ENCODE data around the gene TMEM30B. TPM values are rescaled to one million over a fixed set of nuclear protein-coding genes. Genes with fewer than 3 reads are reported as not detected.
A peak's percentile ranks its signal among the peaks of the same experiment; 100 is the strongest.

The TMEM30B gene, protein sequence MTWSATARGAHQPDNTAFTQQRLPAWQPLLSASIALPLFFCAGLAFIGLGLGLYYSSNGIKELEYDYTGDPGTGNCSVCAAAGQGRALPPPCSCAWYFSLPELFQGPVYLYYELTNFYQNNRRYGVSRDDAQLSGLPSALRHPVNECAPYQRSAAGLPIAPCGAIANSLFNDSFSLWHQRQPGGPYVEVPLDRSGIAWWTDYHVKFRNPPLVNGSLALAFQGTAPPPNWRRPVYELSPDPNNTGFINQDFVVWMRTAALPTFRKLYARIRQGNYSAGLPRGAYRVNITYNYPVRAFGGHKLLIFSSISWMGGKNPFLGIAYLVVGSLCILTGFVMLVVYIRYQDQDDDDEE
- 0.26 and 0.56 TPM in 2 replicates for total RNA-seq

DNA sequence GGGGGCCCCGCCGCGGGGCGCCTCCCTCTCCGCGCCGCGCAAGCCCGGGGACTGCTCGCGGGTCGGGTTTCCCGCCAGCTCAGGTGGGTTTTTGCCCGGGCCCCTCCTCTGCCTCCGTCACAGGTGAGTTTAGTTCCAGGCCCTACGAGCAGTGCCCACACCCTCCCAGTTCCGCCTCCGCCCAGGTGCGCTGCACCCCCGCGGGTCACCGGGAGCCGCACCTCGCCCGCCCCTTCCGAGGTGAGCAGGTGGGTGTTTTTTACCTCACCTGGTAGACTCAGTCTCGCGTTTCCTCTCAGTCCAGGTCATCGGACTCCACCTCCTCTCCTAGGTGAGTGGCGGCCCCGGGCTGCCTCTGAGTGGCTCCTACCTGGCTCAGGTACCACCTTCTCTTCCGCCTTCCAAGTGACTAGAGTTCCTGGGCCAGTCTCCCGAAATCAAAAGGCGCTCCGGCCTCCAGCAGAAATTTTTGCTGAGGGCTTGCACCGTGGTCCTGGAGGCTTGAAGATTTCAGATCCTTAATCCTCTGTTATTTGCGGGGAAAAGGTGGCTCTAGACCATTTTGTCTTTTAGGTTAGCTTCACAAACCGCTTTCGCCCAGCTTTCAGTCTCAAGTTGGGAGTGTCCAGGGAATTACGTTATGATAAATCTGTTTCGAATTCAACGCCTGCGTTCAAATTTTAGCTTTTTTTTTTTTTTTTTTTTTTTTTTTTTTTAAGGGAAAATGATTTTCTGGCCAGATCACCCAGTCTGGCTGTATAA lies at the start of gene TMEM30B:
Gene TMEM30B (minus strand): TSS at position 153 of the 762 bp plus-strand sequence. CDS start 191 bp downstream, outside the sequence.
- intact Hi-C loops (cut with micrococcal nuclease) = loop anchor here (5.0 kb wide), 1 partner anchor 41 kb away; the partner anchor contains the start of gene PRKCH
- Mint-ChIP-seq H3K9me3 (no peaks in the 10 kb centered on the region), H3K36me3 (ENCODE audit: low read depth) (no peaks in the 10 kb centered on the region), H3K27ac (peak within 1 kb of the TSS; percentile 69), H3K27me3 (ENCODE audit: insufficient read depth) (peaks cover 24% of the 10 kb centered on the region), H3K4me1 (ENCODE audit: low read depth) (peaks cover 41% of the 10 kb centered on the region), H3K4me3 (peak within 1 kb of the TSS; percentile 84)
- DNase-seq (ENCODE audit: low spot score) = no peak

DNA sequence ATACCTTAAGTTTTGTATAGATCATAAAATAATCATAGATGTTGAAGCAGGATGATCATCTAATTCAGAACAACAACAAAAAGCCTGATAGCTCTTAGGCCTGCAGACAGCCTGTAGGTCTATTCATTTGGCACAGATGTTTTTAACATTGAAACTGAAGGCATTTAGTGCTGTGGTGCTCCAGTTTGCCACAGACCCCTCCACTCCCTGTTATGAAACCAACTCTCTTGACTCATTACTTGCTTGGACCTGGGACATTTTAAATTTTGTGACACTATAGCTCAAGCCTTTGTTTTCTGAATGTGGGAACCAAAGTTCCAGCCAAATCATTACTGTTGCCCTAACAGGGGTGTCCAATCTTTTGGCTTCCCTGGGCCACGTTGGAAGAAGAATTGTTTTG lies 49.4 kb upstream of the TMEM30B start:
- H3K27ac Mint-ChIP-seq = peak overlapping the region; percentile 88
- peak overlapping the region; percentile 72 for H3K4me3 Mint-ChIP-seq
- H3K27me3 Mint-ChIP-seq (ENCODE audit: insufficient read depth) = no peaks in the 10 kb centered on the region
- H3K36me3 Mint-ChIP-seq (ENCODE audit: low read depth) = peaks cover 27% of the 10 kb centered on the region
- intact Hi-C loops (cut with micrococcal nuclease) = loop anchor here (5.0 kb wide), 1 partner anchor 432 kb away; the partner anchor contains the start of gene SNAPC1
- H3K4me1 Mint-ChIP-seq (ENCODE audit: low read depth) = peaks cover 88% of the 10 kb centered on the region
- DNase-seq (ENCODE audit: low spot score) = no peak
- H3K9me3 Mint-ChIP-seq = peaks cover 4% of the 10 kb centered on the region

- peak overlapping the region; percentile 72 for H3K4me3 Mint-ChIP-seq
- peaks cover 34% of the 10 kb centered on the region for H3K36me3 Mint-ChIP-seq (ENCODE audit: low read depth)
- intact Hi-C loops (cut with micrococcal nuclease) = loop anchor here (2.0 to 10.0 kb wide), 6 partner anchors 227 to 1235 kb away; partner anchors contain the start of genes HIF1A, PCNX4 and SNAPC1
Observed at GRCh38 chr14:61329478-61330051, 48.4 kb upstream of the TMEM30B start.

GRCh38 chr14:61328626-61329262 lies 47.6 kb upstream of the TMEM30B start:
- Mint-ChIP-seq H3K4me3 (peak overlapping the region; percentile 72), H3K36me3 (ENCODE audit: low read depth) (peaks cover 36% of the 10 kb centered on the region), H3K4me1 (ENCODE audit: low read depth) (peaks cover 87% of the 10 kb centered on the region), H3K27me3 (ENCODE audit: insufficient read depth) (no peaks in the 10 kb centered on the region), H3K9me3 (peaks cover 4% of the 10 kb centered on the region), H3K27ac (peak overlapping the region; percentile 88)
- no peak for DNase-seq (ENCODE audit: low spot score)
- intact Hi-C loops (cut with micrococcal nuclease) = loop anchor here (1.0 to 10.0 kb wide), 6 partner anchors 145 to 1234 kb away; partner anchors contain the start of genes HIF1A and PCNX4

More at GRCh38 chr14:61329478-61330051, 48.4 kb upstream of the TMEM30B start:
- Mint-ChIP-seq H3K4me1 (ENCODE audit: low read depth) (peaks cover 88% of the 10 kb centered on the region), H3K9me3 (peaks cover 4% of the 10 kb centered on the region), H3K27me3 (ENCODE audit: insufficient read depth) (no peaks in the 10 kb centered on the region), H3K27ac (peak overlapping the region; percentile 88)
- no peak for DNase-seq (ENCODE audit: low spot score)

GRCh38 chr14:61326847-61327246 lies 45.7 kb upstream of the TMEM30B start:
- intact Hi-C loops (cut with micrococcal nuclease) = loop anchor here (1.0 to 10.0 kb wide), 8 partner anchors 15 to 1232 kb away; partner anchors contain the start of genes HIF1A and PCNX4
- no peak for DNase-seq (ENCODE audit: low spot score)
- H3K4me3 Mint-ChIP-seq = peak overlapping the region; percentile 93
- peak overlapping the region; percentile 86 for H3K27ac Mint-ChIP-seq
- H3K27me3 Mint-ChIP-seq (ENCODE audit: insufficient read depth) = no peaks in the 10 kb centered on the region
- H3K4me1 Mint-ChIP-seq (ENCODE audit: low read depth) = peaks cover 77% of the 10 kb centered on the region
- H3K36me3 Mint-ChIP-seq (ENCODE audit: low read depth) = peaks cover 47% of the 10 kb centered on the region
- H3K9me3 Mint-ChIP-seq = peaks cover 4% of the 10 kb centered on the region

GRCh38 chr14:61326146-61326545 lies 45.0 kb upstream of the TMEM30B start:
- peaks cover 4% of the 10 kb centered on the region for H3K9me3 Mint-ChIP-seq
- peak overlapping the region; percentile 86 for H3K27ac Mint-ChIP-seq
- intact Hi-C loops (cut with micrococcal nuclease) = loop anchor here (1.0 to 10.0 kb wide), 8 partner anchors 16 to 1231 kb away; partner anchors contain the start of genes HIF1A and PCNX4
- H3K4me1 Mint-ChIP-seq (ENCODE audit: low read depth) = peaks cover 74% of the 10 kb centered on the region
- peaks cover 47% of the 10 kb centered on the region for H3K36me3 Mint-ChIP-seq (ENCODE audit: low read depth)
- H3K27me3 Mint-ChIP-seq (ENCODE audit: insufficient read depth) = no peaks in the 10 kb centered on the region
- DNase-seq (ENCODE audit: low spot score) = no peak
- H3K4me3 Mint-ChIP-seq = peak overlapping the region; percentile 93

- H3K9me3 Mint-ChIP-seq = peaks cover 4% of the 10 kb centered on the region
- intact Hi-C loops (cut with micrococcal nuclease) = loop anchor here (5.0 to 10.0 kb wide), 3 partner anchors 223 to 1230 kb away; partner anchors contain the start of genes HIF1A and PCNX4
- peaks cover 47% of the 10 kb centered on the region for H3K36me3 Mint-ChIP-seq (ENCODE audit: low read depth)
- H3K4me3 Mint-ChIP-seq = peak overlapping the region; percentile 93
- H3K27me3 Mint-ChIP-seq (ENCODE audit: insufficient read depth) = no peaks in the 10 kb centered on the region
- H3K4me1 Mint-ChIP-seq (ENCODE audit: low read depth) = peaks cover 67% of the 10 kb centered on the region
- DNase-seq (ENCODE audit: low spot score) = no peak
- peak overlapping the region; percentile 86 for H3K27ac Mint-ChIP-seq
Observed at GRCh38 chr14:61325166-61325565, 44.0 kb upstream of the TMEM30B start.

DNA sequence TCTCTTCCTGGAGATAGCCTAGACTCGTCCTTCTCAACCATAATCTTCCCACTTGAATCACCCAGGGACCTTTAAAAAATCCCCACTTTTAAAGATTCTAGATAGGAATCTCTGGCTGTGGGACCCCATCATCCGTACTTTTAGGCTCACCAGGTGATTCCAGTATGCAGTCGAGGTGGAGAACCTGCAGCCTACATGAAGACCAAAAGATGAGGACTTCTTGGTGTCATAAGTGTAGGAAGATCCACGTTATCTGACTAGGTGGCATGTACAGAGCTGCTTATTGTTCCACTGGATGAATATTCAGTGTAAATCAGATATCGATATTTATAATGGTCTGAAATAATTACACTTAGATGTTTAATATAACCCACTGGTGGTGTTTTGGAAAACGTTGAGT lies 42.8 kb upstream of the TMEM30B start:
- no peaks in the 10 kb centered on the region for H3K27me3 Mint-ChIP-seq (ENCODE audit: insufficient read depth)
- H3K9me3 Mint-ChIP-seq = peaks cover 4% of the 10 kb centered on the region
- H3K4me3 Mint-ChIP-seq = peak overlapping the region; percentile 93
- peaks cover 55% of the 10 kb centered on the region for H3K4me1 Mint-ChIP-seq (ENCODE audit: low read depth)
- H3K27ac Mint-ChIP-seq = peak overlapping the region; percentile 95
- no peak for DNase-seq (ENCODE audit: low spot score)
- H3K36me3 Mint-ChIP-seq (ENCODE audit: low read depth) = peaks cover 42% of the 10 kb centered on the region
- intact Hi-C loops (cut with micrococcal nuclease) = loop anchor here (1.0 to 10.0 kb wide), 4 partner anchors 33 to 1229 kb away; partner anchors contain the start of genes PCNX4 and TMEM30B

GRCh38 chr14:61322799-61323290 lies 41.7 kb upstream of the TMEM30B start:
- Mint-ChIP-seq H3K27me3 (ENCODE audit: insufficient read depth) (no peaks in the 10 kb centered on the region), H3K4me1 (ENCODE audit: low read depth) (peaks cover 45% of the 10 kb centered on the region), H3K4me3 (peak overlapping the region; percentile 93), H3K36me3 (ENCODE audit: low read depth) (peaks cover 38% of the 10 kb centered on the region), H3K27ac (peak overlapping the region; percentile 95), H3K9me3 (peaks cover 4% of the 10 kb centered on the region)
- no peak for DNase-seq (ENCODE audit: low spot score)
- intact Hi-C loops (cut with micrococcal nuclease) = loop anchor here (1.0 to 10.0 kb wide), 4 partner anchors 34 to 1228 kb away; partner anchors contain the start of genes PCNX4 and TMEM30B

GRCh38 chr14:61322011-61322798 lies 41.1 kb upstream of the TMEM30B start:
- intact Hi-C loops (cut with micrococcal nuclease) = loop anchor here (5.0 to 10.0 kb wide), 3 partner anchors 35 to 1227 kb away; partner anchors contain the start of genes PCNX4 and TMEM30B
- no peaks in the 10 kb centered on the region for H3K27me3 Mint-ChIP-seq (ENCODE audit: insufficient read depth)
- DNase-seq (ENCODE audit: low spot score) = no peak

GRCh38 chr14:61321385-61322010 lies 40.4 kb upstream of the TMEM30B start, which contains the start of gene PRKCH:
Gene PRKCH (plus strand): TSS chr14:61321579. CDS start chr14:61322102, 523 bp downstream.
- peak; percentile 82 for DNase-seq (ENCODE audit: low spot score)
- peaks cover 4% of the 10 kb centered on the region for H3K9me3 Mint-ChIP-seq
- peaks cover 30% of the 10 kb centered on the region for H3K36me3 Mint-ChIP-seq (ENCODE audit: low read depth)
- H3K4me3 Mint-ChIP-seq = peak within 1 kb of the TSS; percentile 93
- intact Hi-C loops (cut with micrococcal nuclease) = loop anchor here (2.0 to 10.0 kb wide), 4 partner anchors 25 to 1227 kb away; partner anchors contain the start of genes PCNX4 and TMEM30B
- peaks cover 32% of the 10 kb centered on the region for H3K4me1 Mint-ChIP-seq (ENCODE audit: low read depth)
- no peaks in the 10 kb centered on the region for H3K27me3 Mint-ChIP-seq (ENCODE audit: insufficient read depth)
- H3K27ac Mint-ChIP-seq = peak within 1 kb of the TSS; percentile 95

More at GRCh38 chr14:61322011-61322798, 41.1 kb upstream of the TMEM30B start:
- Mint-ChIP-seq H3K36me3 (ENCODE audit: low read depth) (peaks cover 35% of the 10 kb centered on the region), H3K4me3 (peak overlapping the region; percentile 93), H3K9me3 (peaks cover 4% of the 10 kb centered on the region), H3K4me1 (ENCODE audit: low read depth) (peaks cover 39% of the 10 kb centered on the region), H3K27ac (peak overlapping the region; percentile 95)
